Mesothelial cell of epicardium (in vitro differentiated cells): ENCODE results near the gene MAD1L1. TPM values are rescaled to one million over a fixed set of nuclear protein-coding genes. Genes with fewer than 3 reads are reported as not detected.

Experiments used
- DNase-seq, 2 experiments: peaks; one replicate each; pipeline ENCODE4 v3.0.0; 2021; ENCODE audit warnings: low spot score in 2 of 2; ENCODE audit not compliant: unreplicated experiment in 2 of 2
- H3K27ac Mint-ChIP-seq: 2 replicates; pipeline ENCODE4 v1.8.0; 2021; ENCODE audit warnings: mixed read lengths
- H3K27me3 Mint-ChIP-seq: 2 replicates; pipeline ENCODE4 v1.8.0; 2021; ENCODE audit warnings: low read depth, mixed read lengths
- H3K36me3 Mint-ChIP-seq: 2 replicates; pipeline ENCODE4 v1.8.0; 2021; ENCODE audit warnings: mixed read lengths
- H3K4me1 Mint-ChIP-seq: 2 replicates; pipeline ENCODE4 v1.8.0; 2021; ENCODE audit warnings: mixed read lengths
- H3K4me3 Mint-ChIP-seq: 2 replicates; pipeline ENCODE4 v1.8.0; 2021; ENCODE audit warnings: mild to moderate bottlenecking, moderate library complexity, mixed read lengths
- H3K9me3 Mint-ChIP-seq: 2 replicates; pipeline ENCODE4 v1.8.0; 2021; ENCODE audit warnings: mixed read lengths
- CTCF ChIP-seq: fragments of 200-600 bp; sonication (generic); IDR thresholded peaks from one replicate; pipeline ENCODE4 v1.5.0; 2021; ENCODE audit warnings: antibody characterized with exemption; ENCODE audit not compliant: unreplicated experiment
- total RNA-seq: library from RNA; stranded (reverse); gene quantifications from 3 replicates; pipeline ENCODE4 v1.2.1, GENCODE V29; 2021

Gene MAD1L1
- total RNA-seq, 1 donor from 2014 or later = 45.0 TPM

- Mint-ChIP-seq H3K4me1 (peaks cover 3% of the 10 kb centered on the region), H3K9me3 (no peaks in the 10 kb centered on the region), H3K4me3 (no peak overlapping the region), H3K27ac (no peak overlapping the region), H3K27me3 (peaks cover under 1% of the 10 kb centered on the region), H3K36me3 (no peaks in the 10 kb centered on the region)
- TF ChIP-seq CTCF = no peak
- no peak for DNase-seq
Measured at GRCh38 chr7:1865571-1866255, 367.0 kb downstream of the MAD1L1 start.

- Mint-ChIP-seq H3K36me3 (no peaks in the 10 kb centered on the region), H3K4me1 (peaks cover 3% of the 10 kb centered on the region), H3K27ac (no peak overlapping the region), H3K9me3 (no peaks in the 10 kb centered on the region), H3K27me3 (peaks cover 4% of the 10 kb centered on the region), H3K4me3 (no peak overlapping the region)
- no peak for TF ChIP-seq CTCF
- DNase-seq = no peak
Measured at GRCh38 chr7:1865000-1865555, 367.7 kb downstream of the MAD1L1 start.

GRCh38 chr7:1864161-1864940 is 368.4 kb downstream of the MAD1L1 start:
- DNase-seq = no peak
- Mint-ChIP-seq H3K27ac (no peak overlapping the region), H3K4me3 (no peak overlapping the region), H3K27me3 (peaks cover 4% of the 10 kb centered on the region), H3K4me1 (peaks cover 3% of the 10 kb centered on the region), H3K36me3 (no peaks in the 10 kb centered on the region), H3K9me3 (no peaks in the 10 kb centered on the region)
- TF ChIP-seq CTCF = no peak

GRCh38 chr7:1863091-1863900 is 369.4 kb downstream of the MAD1L1 start:
- TF ChIP-seq CTCF = no peak
- DNase-seq = no peak
- no peak overlapping the region for H3K4me3 Mint-ChIP-seq
- no peak overlapping the region for H3K27ac Mint-ChIP-seq
- H3K27me3 Mint-ChIP-seq = peaks cover 4% of the 10 kb centered on the region
- H3K4me1 Mint-ChIP-seq = peaks cover 3% of the 10 kb centered on the region
- no peaks in the 10 kb centered on the region for H3K9me3 Mint-ChIP-seq
- H3K36me3 Mint-ChIP-seq = no peaks in the 10 kb centered on the region

GRCh38 chr7:1862560-1862959 is 370.2 kb downstream of the MAD1L1 start:
- H3K9me3 Mint-ChIP-seq = no peaks in the 10 kb centered on the region
- H3K27me3 Mint-ChIP-seq = peaks cover 4% of the 10 kb centered on the region
- H3K4me1 Mint-ChIP-seq = peaks cover 3% of the 10 kb centered on the region
- no peak overlapping the region for H3K27ac Mint-ChIP-seq
- DNase-seq = no peak
- H3K36me3 Mint-ChIP-seq = no peaks in the 10 kb centered on the region
- no peak for TF ChIP-seq CTCF
- H3K4me3 Mint-ChIP-seq = no peak overlapping the region
